K562 (cell line): Measurements from ENCODE around the gene RUNX1.

Experiments
- CHD1 ChIP-seq: fragments of 200-600 bp; sonication (generic); IDR thresholded peaks from one replicate; pipeline ENCODE4 v1.6.1; 2012; ENCODE audit warnings: mild to moderate bottlenecking, moderate library complexity, low read length, inconsistent platforms
- CTCF ChIP-seq, 3 experiments: IDR thresholded peaks in 2 of 3; conservative IDR thresholded peaks in 1 of 3; 2 replicates each; pipeline ENCODE4 v1.5.1; 2011 to 2012; ENCODE audit warnings: low read length in 3 of 3, mild to moderate bottlenecking in 3 of 3, control low read depth in 2 of 3, improper control_type of control experiment in 1 of 3, inconsistent platforms in 1 of 3, low read depth in 1 of 3, mixed read lengths in 1 of 3, moderate library complexity in 1 of 3; ENCODE audit not compliant: insufficient read depth in 2 of 3
- FIP1L1 ChIP-seq: fragments of 200-400 bp; formaldehyde crosslinking; IDR thresholded peaks from 2 replicates; pipeline ENCODE4 v1.6.1; 2018; ENCODE audit warnings: mild to moderate bottlenecking, low read depth, low read length; ENCODE audit not compliant: poor library complexity, severe bottlenecking
- PML ChIP-seq: IDR thresholded peaks from 2 replicates; pipeline ENCODE4 v1.6.1; 2012; ENCODE audit warnings: low read length, inconsistent platforms
- RAD21 ChIP-seq, 2 experiments: fragments of 250-450 bp in 1 of 2; fragments of 450-650 bp in 1 of 2; sonication (Bioruptor Pico) in 1 of 2; formaldehyde crosslinking in 1 of 2; IDR thresholded peaks in 1 of 2; conservative IDR thresholded peaks in 1 of 2; 2 replicates each; pipeline versions ENCODE4 v1.4.0 to v1.8.0; 2020 to 2022; ENCODE audit warnings: mild to moderate bottlenecking in 2 of 2, moderate library complexity in 1 of 2
- SMC3 ChIP-seq: conservative IDR thresholded peaks from 2 replicates; pipeline ENCODE4 v1.6.1; 2011; ENCODE audit warnings: low read depth, low read length, improper control_type of control experiment; ENCODE audit not compliant: insufficient read depth
- ZNF124 ChIP-seq: sonication (generic); formaldehyde crosslinking; IDR thresholded peaks from 2 replicates; pipeline ENCODE4 v1.8.1; 2022; ENCODE audit warnings: missing genetic modification reagents
- ZNF436 ChIP-seq: fragments of 250-450, 450-650 bp; sonication (Bioruptor Pico); formaldehyde crosslinking; IDR thresholded peaks from 2 replicates; pipeline ENCODE4 v1.7.0; 2020; ENCODE audit warnings: mild to moderate bottlenecking
- ZNF592 ChIP-seq: fragments of 450-650 bp; IDR thresholded peaks from 2 replicates; pipeline ENCODE4 v1.6.1; 2017; ENCODE audit warnings: antibody characterized with exemption, mild to moderate bottlenecking
- TF ChIP-seq, protein P1 (sequence below): fragments of 250-450 bp; sonication (Bioruptor Pico); IDR thresholded peaks from 2 replicates; pipeline ENCODE4 v1.8.0; 2022; ENCODE audit warnings: moderate library complexity, mild to moderate bottlenecking, inconsistent platforms

GRCh38 chr21:34890724-34891612 lies 158.1 kb downstream of the RUNX1 start:
- TF ChIP-seq FIP1L1 (peak; percentile 5), ZNF592 (no peak), CTCF (IDR thresholded peaks at IDR 0.05 in 2 of 3, conservative IDR thresholded peaks at IDR 0.05 in 1 of 3; ENCODE audit: insufficient read depth in 2 of 3, low read depth in 1 of 3, low read length in 3 of 3) (no peak), ZNF436 (CRISPR knock-in tag) (no peak), CHD1 (no peak), PML (no peak), ZNF124 (CRISPR knock-in tag) (no peak), RAD21 (CRISPR knock-in tag; conservative IDR thresholded peaks at IDR 0.05 in 1 of 2, IDR thresholded peaks at IDR 0.05 in 1 of 2) (no peak), SMC3 (no peak)
- TF ChIP-seq, protein P1, sequence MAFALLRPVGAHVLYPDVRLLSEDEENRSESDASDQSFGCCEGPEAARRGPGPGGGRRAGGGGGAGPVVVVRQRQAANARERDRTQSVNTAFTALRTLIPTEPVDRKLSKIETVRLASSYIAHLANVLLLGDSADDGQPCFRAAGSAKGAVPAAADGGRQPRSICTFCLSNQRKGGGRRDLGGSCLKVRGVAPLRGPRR (CRISPR knock-in tag): no peak
